HG03460 (cell line): ENCODE results near the gene UNC5C.

Source experiments
- ATAC-seq: cut with Tn5 transposase; IDR thresholded peaks from one replicate; pipeline ENCODE4 v1.9.1; 2021; ENCODE audit not compliant: unreplicated experiment

Gene UNC5C

GRCh38 chr4:95284655-95285054, 264.1 kb downstream of the UNC5C start:
- no peak for ATAC-seq

- no peak for ATAC-seq
Observed at GRCh38 chr4:95283320-95283719, 265.5 kb downstream of the UNC5C start.

- ATAC-seq = no peak
Observed at GRCh38 chr4:95272797-95273196, 276.0 kb downstream of the UNC5C start.

- ATAC-seq = no peak
Observed at GRCh38 chr4:95272036-95272435, 276.7 kb downstream of the UNC5C start.

GRCh38 chr4:95268819-95269565, 279.8 kb downstream of the UNC5C start:
- ATAC-seq = no peak

- ATAC-seq = no peak
Observed at GRCh38 chr4:95267081-95267480, 281.7 kb downstream of the UNC5C start.

- ATAC-seq = no peak
Observed at GRCh38 chr4:95265814-95266740, 282.7 kb downstream of the UNC5C start.

- ATAC-seq = no peak
Observed at GRCh38 chr4:95264843-95265242, 283.9 kb downstream of the UNC5C start.

- ATAC-seq = no peak
Observed at GRCh38 chr4:95263960-95264359, 284.8 kb downstream of the UNC5C start.

GRCh38 chr4:95263391-95263790, 285.4 kb downstream of the UNC5C start:
- ATAC-seq = no peak

GRCh38 chr4:95256108-95256835, 292.5 kb downstream of the UNC5C start:
- no peak for ATAC-seq

- no peak for ATAC-seq
Observed at GRCh38 chr4:95255396-95256107, 293.2 kb downstream of the UNC5C start.

GRCh38 chr4:95251568-95251967, 297.2 kb downstream of the UNC5C start:
- ATAC-seq = no peak

GRCh38 chr4:95250544-95251137, 298.1 kb downstream of the UNC5C start:
- no peak for ATAC-seq

GRCh38 chr4:95249426-95250021, 299.2 kb downstream of the UNC5C start:
- no peak for ATAC-seq

- no peak for ATAC-seq
Observed at GRCh38 chr4:95248720-95249425, 299.9 kb downstream of the UNC5C start.

GRCh38 chr4:95243892-95244291, 304.9 kb downstream of the UNC5C start:
- no peak for ATAC-seq

- ATAC-seq = no peak
Observed at GRCh38 chr4:95238554-95238953, 310.2 kb downstream of the UNC5C start.
